ENCODE data around the gene SASS6. TPM values are rescaled to one million over a fixed set of nuclear protein-coding genes. Genes with fewer than 3 reads are reported as not detected.
A peak's percentile ranks its signal among the peaks of the same experiment; 100 is the strongest.

Gene SASS6
- total and polyA plus RNA-seq, 9 of the 15 experiments (the other 6 are each of a cell fraction or from before 2014, with no cell fraction given): 11.6 to 34.1 (median 18.0) TPM

GRCh38 chr1:100038660-100039287 lies 94.0 kb downstream of the SASS6 start (continued):
- no peak for TF ChIP-seq ZNF318 (IDR thresholded peaks at IDR 0.05; ENCODE audit: borderline replicate concordance in 1 of 2, low read depth in 1 of 2)
- TF ChIP-seq MAZ (CRISPR knock-in tag; conservative IDR thresholded peaks at IDR 0.05 in 1 of 2, IDR thresholded peaks at IDR 0.05 in 1 of 2): 0 out of 4 replicates have a peak, but pooled peaks of 1 of the 2 experiments have one; percentile 3
- no peak for TF ChIP-seq RUNX1 (IDR thresholded peaks at IDR 0.05; ENCODE audit: low read depth)
- peak; percentile 38; the same call in 1 of the 2 replicates for TF ChIP-seq GMEB1 (CRISPR knock-in tag; IDR thresholded peaks at IDR 0.05)
- TF ChIP-seq SNRNP70 (optimal IDR thresholded peaks at IDR 0.05; ENCODE audit: low read depth, low read length): no peak
- TF ChIP-seq RBM14 (IDR thresholded peaks at IDR 0.05; ENCODE audit: borderline replicate concordance, insufficient read depth, low read depth, low read length): 0 out of 2 replicates have a peak, but pooled peaks have one; percentile 6
- no peak for TF ChIP-seq ZNF785 (CRISPR knock-in tag; IDR thresholded peaks at IDR 0.05)
- peak; percentile 32; the same call in 1 of the 2 replicates for TF ChIP-seq CREB3L1 (IDR thresholded peaks at IDR 0.05; ENCODE audit: borderline replicate concordance, low read depth)
- TF ChIP-seq CLOCK (CRISPR knock-in tag; IDR thresholded peaks at IDR 0.05; ENCODE audit: borderline replicate concordance): no peak
- TF ChIP-seq RBBP5 (IDR thresholded peaks at IDR 0.05; ENCODE audit: borderline replicate concordance, insufficient read depth, low read length, poor library complexity, severe bottlenecking): peak; percentile 94
- TF ChIP-seq ZZZ3 (IDR thresholded peaks at IDR 0.05): no peak

All from K562 (cell line).